Spleen (tissue), 11 donors: Measurements from ENCODE around the gene WAC. TPM values are rescaled to one million over a fixed set of nuclear protein-coding genes. Genes with fewer than 3 reads are reported as not detected.

Source experiments
- DNase-seq: peaks from one replicate; pipeline ENCODE4 v3.0.0-alpha.2; 2020
- H3K27ac ChIP-seq, 8 donors: fragments of 200-600 bp; sonication (generic) in 7 of 8; 1 replicate in 4 of 8; 2 replicates in 4 of 8; pipeline versions ENCODE4 v1.5.0 to v1.8.0; 2016 to 2021; ENCODE audit warnings: inconsistent platforms in 4 of 8, mild to moderate bottlenecking in 4 of 8, moderate library complexity in 1 of 8
- H3K27me3 ChIP-seq, 7 donors: fragments of 200-600 bp; sonication (generic) in 6 of 7; replicated peaks in 1 of 7; 1 replicate in 4 of 7; 2 replicates in 3 of 7; pipeline versions ENCODE4 v1.5.0 to v1.8.0; 2016 to 2021; ENCODE audit warnings: inconsistent platforms in 3 of 7, mild to moderate bottlenecking in 1 of 7
- H3K36me3 ChIP-seq, 6 donors: fragments of 200-600 bp; sonication (generic) in 5 of 6; 1 replicate in 4 of 6; 2 replicates in 2 of 6; pipeline versions ENCODE4 v1.5.0 to v1.8.0; 2016 to 2021; ENCODE audit warnings: inconsistent platforms in 2 of 6
- H3K4me1 ChIP-seq, 6 donors: fragments of 200-600 bp; sonication (generic) in 5 of 6; 1 replicate in 3 of 6; 2 replicates in 3 of 6; pipeline versions ENCODE4 v1.5.0 to v1.8.0; 2016 to 2021; ENCODE audit warnings: inconsistent platforms in 3 of 6
- H3K4me3 ChIP-seq, 8 donors: fragments of 200-600 bp; sonication (generic) in 7 of 8; 1 replicate in 4 of 8; 2 replicates in 4 of 8; pipeline versions ENCODE4 v1.5.0 to v1.8.0; 2016 to 2021; ENCODE audit warnings: inconsistent platforms in 4 of 8, mild to moderate bottlenecking in 4 of 8, moderate library complexity in 2 of 8
- H3K9me3 ChIP-seq, 8 donors: fragments of 200-600 bp; sonication (generic) in 7 of 8; 1 replicate in 4 of 8; 2 replicates in 4 of 8; pipeline versions ENCODE4 v1.5.0 to v1.8.0; 2016 to 2021; ENCODE audit warnings: inconsistent platforms in 4 of 8
- CTCF ChIP-seq, 11 experiments: fragments of 200-600 bp in 7 of 11; fragments of 450-650 bp in 4 of 11; sonication (generic) in 4 of 11; IDR thresholded peaks in 8 of 11; conservative IDR thresholded peaks in 3 of 11; 1 replicate in 7 of 11; 2 replicates in 4 of 11; pipeline versions ENCODE4 v1.4.0 to v1.8.0; 2016 to 2021; ENCODE audit warnings: antibody characterized with exemption in 11 of 11, inconsistent platforms in 4 of 11, mild to moderate bottlenecking in 1 of 11
- POLR2A ChIP-seq, 3 donors: fragments of 450-650 bp; IDR thresholded peaks; one replicate each; pipeline ENCODE4 v1.5.1; 2017; ENCODE audit warnings: antibody characterized with exemption in 3 of 3, mild to moderate bottlenecking in 1 of 3
- POLR2AphosphoS5 ChIP-seq, 3 donors: sonication (generic); formaldehyde crosslinking; IDR thresholded peaks; one replicate each; pipeline ENCODE4 v1.5.1; 2017; ENCODE audit warnings: antibody characterized with exemption in 3 of 3
- WGBS, 5 donors: extraction: QIAGEN DNeasy Blood & Tissue Kit in 3 of 5; methylation state at CpG; one replicate each; pipeline versions ENCODE4 v1.1.5 to v1.1.7; 2013 to 2018; 5-methylcytosine and 5-hydroxymethylcytosine counted together
- intact Hi-C: fragments of 100-400 bp; cut with DNase I; formaldehyde crosslinking; loops from one replicate; pipeline ENCODE4 v1.15.0; 2023; ENCODE audit warnings: low total_unique reads
- polyA plus RNA-seq, 3 donors: library from polyadenylated mRNA; stranded (reverse); fragments of 200-250 nt; gene quantifications; one replicate each; pipeline ENCODE4 v1.2.1, GENCODE V29; 2013
- total RNA-seq, 7 donors: library from RNA; depleted of rRNA in 3 of 7; stranded (reverse); fragments of >200 nt in 3 of 7; fragmentation: NEBNext Ultra II Directional in 4 of 7; extraction: Animal tissue kit (Norgen Biotek cat#: 25700) in 4 of 7; gene quantifications; one replicate each; pipeline versions ENCODE4 v1.1.0 to v1.2.1, GENCODE V29; 2016 to 2021
- donor health status: healthy with polysubstance abuse.
- donor health status: DM: no; HTN: no; CAD: no; lungs with moderate emphysema.
- donor health status: DM: no; HTN: no; CAD: no.
- donor health status: Bipolar disorder and iron deficiency.
- donor health status: healthy.
- donor health status: DM: no; HTN: no; CAD: no.
- donor health status: DM: yes; HTN: yes; CAD: no.

The WAC gene
- total and polyA plus RNA-seq, 10 donors: 29.6 to 181 (median 142) TPM

- 91 to 94% (median 94%) methylated on average over 7 of the region's 7 CpGs for WGBS, 5 donors
Observed at GRCh38 chr10:28623483-28623882, 90.6 kb downstream of the WAC start.

GRCh38 chr10:28624351-28624750, 91.4 kb downstream of the WAC start:
- Histone ChIP-seq H3K9me3 (no peaks in the 10 kb centered on the region), H3K4me3 (no peak overlapping the region), H3K27ac (no peak overlapping the region), H3K4me1 (peaks cover 9 to 33% (median 17%) of the 10 kb centered on the region in 6 donors), H3K36me3 (peaks cover 0 to 26% (median 4%) of the 10 kb centered on the region in 6 donors), H3K27me3 (peaks cover 0 to 12% (median 0%) of the 10 kb centered on the region in 7 donors)
- no peak for DNase-seq
- intact Hi-C loops: no loop called here
- 75 to 89% (median 80%) methylated on average over 3 of the region's 3 CpGs for WGBS, 5 donors
- TF ChIP-seq POLR2AphosphoS5 (IDR thresholded peaks at IDR 0.05) (peak in 1 of 3 donors; percentile 33), POLR2A (IDR thresholded peaks at IDR 0.05) (no peak), CTCF (IDR thresholded peaks at IDR 0.05 in 8 of 11, conservative IDR thresholded peaks at IDR 0.05 in 3 of 11) (no peak)

More at GRCh38 chr10:28623483-28623882, 90.6 kb downstream of the WAC start:
- intact Hi-C loops: no loop called here
- no peaks in the 10 kb centered on the region for H3K9me3 ChIP-seq
- peaks cover 0 to 3% (median 0%) of the 10 kb centered on the region in 7 donors for H3K27me3 ChIP-seq
- TF ChIP-seq POLR2A (IDR thresholded peaks at IDR 0.05) (no peak), POLR2AphosphoS5 (IDR thresholded peaks at IDR 0.05) (no peak), CTCF (IDR thresholded peaks at IDR 0.05 in 8 of 11, conservative IDR thresholded peaks at IDR 0.05 in 3 of 11) (no peak)
- peaks cover 9 to 37% (median 19%) of the 10 kb centered on the region in 6 donors for H3K4me1 ChIP-seq
- no peak overlapping the region for H3K27ac ChIP-seq
- H3K36me3 ChIP-seq: peaks cover 0 to 35% (median 12%) of the 10 kb centered on the region in 6 donors
- DNase-seq: no peak
- H3K4me3 ChIP-seq: no peak overlapping the region

- WGBS, 5 donors: 55 to 69% (median 58%) methylated on average over 3 of the region's 3 CpGs
- intact Hi-C loops: no loop called here
- Histone ChIP-seq H3K36me3 (peaks cover 0 to under 1% (median 0%) of the 10 kb centered on the region in 6 donors), H3K4me3 (no peak overlapping the region), H3K27ac (no peak overlapping the region), H3K9me3 (no peaks in the 10 kb centered on the region), H3K27me3 (peaks cover 0 to 23% (median 0%) of the 10 kb centered on the region in 7 donors), H3K4me1 (peaks cover 0 to 13% (median 8%) of the 10 kb centered on the region in 6 donors)
- no peak for DNase-seq
- no peak for TF ChIP-seq POLR2AphosphoS5 (IDR thresholded peaks at IDR 0.05)
- no peak for TF ChIP-seq CTCF (IDR thresholded peaks at IDR 0.05 in 8 of 11, conservative IDR thresholded peaks at IDR 0.05 in 3 of 11)
- TF ChIP-seq POLR2A (IDR thresholded peaks at IDR 0.05): no peak
Observed at GRCh38 chr10:28627102-28627501, 94.2 kb downstream of the WAC start.

- Histone ChIP-seq H3K27me3 (peaks cover 0 to 23% (median 0%) of the 10 kb centered on the region in 7 donors), H3K27ac (no peak overlapping the region), H3K36me3 (no peaks in the 10 kb centered on the region), H3K4me1 (peaks cover 0 to 13% (median 8%) of the 10 kb centered on the region in 6 donors), H3K4me3 (no peak overlapping the region), H3K9me3 (no peaks in the 10 kb centered on the region)
- peak; percentile 88 for DNase-seq
- TF ChIP-seq CTCF (IDR thresholded peaks at IDR 0.05 in 8 of 11, conservative IDR thresholded peaks at IDR 0.05 in 3 of 11): peak; percentile 42 to 93 (median 81)
- TF ChIP-seq POLR2A (IDR thresholded peaks at IDR 0.05): no peak
- peak in 1 of 3 donors; percentile 27 for TF ChIP-seq POLR2AphosphoS5 (IDR thresholded peaks at IDR 0.05)
- intact Hi-C loops: no loop called here
- 27 to 38% (median 33%) methylated on average over 15 of the region's 15 CpGs for WGBS, 5 donors
Observed at GRCh38 chr10:28628184-28628893, 95.4 kb downstream of the WAC start.
